Measurements from ENCODE around the gene PTPRN.
"Not testable (repeated sequence)": the region's sequence is repeated elsewhere in the genome, so short reads cannot be mapped to it uniquely, and the experiment has no call there.

PTPRN gene

DNA sequence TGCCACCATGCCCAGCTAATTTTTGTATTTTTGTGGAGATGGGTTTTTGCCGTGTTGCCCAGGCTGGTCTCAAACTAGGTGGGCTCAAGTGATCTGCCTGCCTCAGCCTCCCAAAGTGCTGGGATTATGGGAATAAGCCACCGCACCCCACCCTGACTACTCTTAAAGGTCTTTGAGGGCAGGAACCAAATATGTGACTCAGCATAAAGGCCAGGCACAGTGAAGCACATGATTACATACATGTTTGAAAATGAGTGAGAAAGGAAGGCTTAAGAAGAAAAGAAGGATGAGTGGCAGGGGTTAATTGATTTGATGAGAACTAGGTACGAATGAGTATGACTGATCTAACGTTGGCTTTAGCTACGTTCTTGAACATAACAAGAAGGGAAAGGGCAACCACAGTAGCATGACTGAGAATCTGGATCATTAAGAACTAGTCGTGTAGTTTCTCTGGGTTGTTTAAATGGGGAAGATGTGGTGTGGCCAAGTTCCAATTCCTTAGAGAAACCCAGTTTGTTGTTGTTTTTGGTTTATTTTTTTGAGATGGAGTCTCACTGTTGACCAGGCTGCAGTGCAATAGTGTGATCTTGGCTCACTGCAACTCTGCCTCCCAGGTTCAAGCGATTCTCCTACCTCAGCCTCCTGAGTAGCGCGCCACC lies 16.6 kb upstream of the PTPRN start:
- DNase-seq (ENCODE audit: insufficient read length, low spot score) (no peak), FAIRE-seq (no peak)
- TF ChIP-seq POLR2A (IDR thresholded peaks at IDR 0.05; ENCODE audit: low read depth, low read length) = no peak

DNA sequence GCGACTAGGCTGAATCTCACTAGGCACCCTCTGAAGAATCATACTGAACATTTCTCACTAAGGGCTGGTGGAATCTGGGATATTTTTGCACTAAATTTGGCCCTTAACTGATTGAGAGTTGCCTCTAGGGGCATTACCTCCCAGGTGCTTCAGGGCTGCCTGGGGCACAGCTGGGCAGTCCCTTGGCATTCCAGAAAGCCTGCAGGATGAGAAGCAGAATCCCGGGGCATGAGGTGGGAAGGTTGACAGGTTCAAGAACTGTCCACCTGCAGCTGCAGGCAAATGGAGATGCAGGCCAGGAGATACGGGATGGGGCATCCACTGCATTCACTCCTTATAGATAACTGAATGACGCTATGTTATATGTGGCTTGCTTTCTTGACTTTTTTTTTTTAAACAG lies 15.9 kb upstream of the PTPRN start:
- no peak for TF ChIP-seq POLR2A (IDR thresholded peaks at IDR 0.05; ENCODE audit: low read depth, low read length)
- FAIRE-seq = no peak

DNA sequence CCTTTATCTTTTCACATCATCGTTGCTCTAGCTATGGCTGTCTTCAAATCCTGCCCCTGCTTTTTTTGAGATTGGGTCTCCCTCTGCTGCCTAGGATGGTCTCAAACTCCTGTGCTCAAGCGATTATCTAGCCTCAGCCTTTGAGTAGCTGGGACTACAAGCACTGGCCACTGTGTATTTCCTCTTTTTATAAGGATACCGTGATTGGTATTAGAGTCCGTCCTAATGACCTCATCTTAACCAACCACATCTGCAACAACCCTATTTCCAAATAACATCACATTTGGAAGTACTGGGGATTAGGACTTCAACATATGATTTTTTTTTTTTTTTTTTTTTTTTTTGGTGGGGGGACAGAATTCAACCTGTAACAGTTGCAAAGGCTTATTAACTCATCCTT lies 14.2 kb upstream of the PTPRN start:
- TF ChIP-seq POLR2A (IDR thresholded peaks at IDR 0.05; ENCODE audit: low read depth, low read length) = no peak
- FAIRE-seq (no peak), DNase-seq (ENCODE audit: insufficient read length, low spot score) (no peak)

More for the DNA sequence above, 15.9 kb upstream of the PTPRN start:
- DNase-seq (ENCODE audit: insufficient read length, low spot score) = no peak

DNA sequence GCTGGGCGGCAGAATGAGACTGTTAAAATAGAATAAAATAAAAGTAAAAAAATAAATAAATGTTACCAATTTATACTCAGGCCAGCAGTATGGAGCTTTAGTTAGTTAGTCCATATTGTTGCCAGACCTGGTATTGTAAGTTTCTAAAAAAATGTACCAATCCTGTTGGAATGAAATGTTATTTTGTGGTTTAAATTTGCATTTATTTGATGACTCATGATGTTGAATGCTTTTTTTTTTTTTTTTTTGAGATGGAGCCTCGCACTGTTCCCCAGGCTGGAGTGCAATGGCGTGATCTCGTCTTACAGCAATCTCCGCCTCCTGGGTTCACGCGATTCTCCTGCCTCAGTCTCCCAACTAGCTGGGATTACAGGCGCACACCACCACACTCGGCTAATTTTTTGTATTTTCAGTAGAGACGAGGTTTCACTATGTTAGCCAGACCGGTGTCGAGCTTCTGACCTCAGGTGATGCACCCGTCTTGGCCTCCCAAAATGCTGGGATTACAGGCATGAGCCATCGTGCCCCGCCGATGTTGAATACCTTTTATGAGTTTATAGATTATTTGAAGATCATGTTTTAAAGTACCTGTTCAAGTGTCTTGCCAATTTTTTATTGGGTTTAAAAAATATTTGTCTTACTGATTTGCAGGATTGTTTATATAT lies 5.7 kb upstream of the PTPRN start:
- no peak for FAIRE-seq
- TF ChIP-seq POLR2A (IDR thresholded peaks at IDR 0.05; ENCODE audit: low read depth, low read length) = no peak
- no peak for DNase-seq (ENCODE audit: insufficient read length, low spot score)

DNA sequence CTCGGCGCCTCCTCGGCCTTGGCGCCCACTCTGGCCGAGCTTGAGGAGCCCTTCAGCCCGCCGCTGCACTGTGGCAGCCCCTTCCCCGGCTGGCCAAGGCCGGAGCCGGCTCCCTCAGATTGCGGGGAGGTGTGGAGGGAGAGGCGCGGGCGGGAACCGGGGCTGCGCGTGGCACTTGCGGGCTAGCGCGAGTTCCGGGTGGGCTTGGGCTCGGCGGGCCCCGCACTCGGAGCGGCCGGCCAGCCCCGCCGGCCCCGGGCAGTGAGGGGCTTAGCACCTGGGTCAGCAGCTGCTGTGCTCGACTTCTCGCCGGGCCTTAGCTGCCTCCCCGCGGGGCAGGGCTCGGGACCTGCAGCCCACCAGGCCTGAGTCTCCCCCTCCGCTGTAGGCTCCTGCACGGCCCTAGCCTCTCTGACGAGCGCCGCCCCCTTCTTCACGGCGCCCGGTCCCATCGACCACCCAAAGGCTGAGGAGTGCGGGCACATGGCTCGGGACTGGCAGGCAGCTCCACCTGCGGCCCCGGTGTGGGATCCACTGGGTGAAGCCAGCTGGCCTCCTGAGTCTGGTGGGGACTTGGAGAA lies 3.6 kb upstream of the PTPRN start:
- not testable (repeated sequence) for DNase-seq (ENCODE audit: insufficient read length, low spot score); FAIRE-seq

DNA sequence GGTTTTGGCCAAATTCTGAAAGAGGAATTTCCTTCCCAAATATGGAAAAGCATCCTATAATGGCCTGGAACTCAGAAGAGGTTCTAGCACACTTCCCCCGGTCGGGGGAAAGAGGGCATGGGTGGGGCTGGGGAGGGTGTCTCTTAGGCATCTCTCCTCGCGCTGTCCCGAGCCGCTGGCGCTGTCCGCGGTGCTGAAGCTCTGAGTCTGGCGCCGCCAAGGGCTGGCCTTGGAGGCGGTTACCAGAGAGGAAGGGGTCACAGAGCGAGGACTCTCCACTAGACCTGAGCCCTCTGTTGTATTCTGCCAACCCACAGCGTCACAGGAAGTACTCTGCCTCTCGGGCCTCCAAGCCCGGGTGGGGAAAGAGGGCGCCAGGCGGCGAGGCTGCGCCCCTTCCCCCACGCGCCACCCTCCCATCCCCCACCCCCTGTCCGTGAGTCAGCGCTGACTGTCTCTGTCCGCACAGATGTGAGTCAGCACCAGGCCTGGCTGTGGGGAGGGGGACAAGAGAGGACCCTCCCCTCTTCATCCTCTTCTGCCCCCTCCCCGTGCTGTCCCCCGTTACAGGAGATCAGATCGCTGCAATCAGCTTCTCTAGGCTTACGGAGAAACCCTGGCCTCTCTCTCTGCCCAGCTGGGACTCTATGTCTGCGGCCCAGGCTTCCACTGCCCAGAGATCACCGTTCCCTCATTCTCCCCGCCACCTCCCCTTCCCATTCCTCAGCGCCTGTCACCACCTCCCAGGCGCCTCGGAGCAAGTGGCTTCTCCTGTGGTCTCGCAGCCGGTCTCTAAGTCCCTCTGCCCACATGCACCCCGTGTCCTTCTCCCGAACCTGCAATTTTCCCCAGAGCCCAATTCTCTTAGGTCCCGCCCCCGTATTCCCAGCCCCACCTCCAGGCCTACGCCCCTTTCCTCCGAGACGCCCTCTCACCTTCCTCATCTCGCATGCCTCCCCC lies 779 bp downstream of the PTPRN start:
- DNase-seq (ENCODE audit: insufficient read length, low spot score) = peak; percentile 91
- no peak for FAIRE-seq

DNA sequence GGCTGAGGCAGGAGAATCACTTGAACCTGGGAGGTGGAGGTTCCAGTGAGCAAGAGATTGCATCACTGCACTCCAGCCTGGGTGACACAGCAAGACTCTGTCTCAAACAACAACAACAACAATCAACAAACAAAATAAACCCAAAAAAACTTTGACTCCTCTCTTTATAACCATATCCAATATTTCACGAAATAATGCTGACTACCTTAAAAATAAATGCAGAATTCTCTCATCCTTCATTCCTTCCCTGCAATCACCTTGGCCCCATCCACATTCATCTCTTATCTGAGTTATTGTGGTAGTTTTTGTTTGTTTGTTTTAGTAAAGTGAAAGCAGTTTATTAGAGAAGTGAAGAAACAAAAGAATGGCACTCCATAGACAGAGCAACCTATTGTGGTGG lies 3.2 kb downstream of the PTPRN start:
- no peak for FAIRE-seq

More for the DNA sequence above, 779 bp downstream of the PTPRN start:
- TF ChIP-seq POLR2A (IDR thresholded peaks at IDR 0.05; ENCODE audit: low read depth, low read length) = no peak

DNA sequence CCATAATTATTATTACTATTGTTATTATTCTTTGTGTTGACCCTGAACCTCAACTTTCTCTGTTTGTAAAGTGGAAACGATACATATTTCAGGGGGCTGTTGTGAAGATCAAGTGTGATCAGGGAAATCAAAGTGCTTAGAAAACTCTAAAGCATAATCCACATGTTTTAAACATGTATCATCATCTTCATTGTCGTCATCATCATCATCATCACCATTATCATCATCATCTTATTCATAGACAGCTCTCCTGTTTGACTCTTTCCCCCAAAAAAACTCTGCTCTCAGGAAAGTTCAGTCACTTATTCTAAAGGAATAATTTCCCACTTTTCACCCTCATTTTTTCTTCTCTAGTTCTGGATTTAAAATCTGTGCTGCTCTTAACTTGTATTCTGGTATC lies 5.0 kb downstream of the PTPRN start:
- DNase-seq (ENCODE audit: insufficient read length, low spot score) (no peak), FAIRE-seq (no peak)
- TF ChIP-seq POLR2A (IDR thresholded peaks at IDR 0.05; ENCODE audit: low read depth, low read length) = no peak

More for the DNA sequence above, 3.2 kb downstream of the PTPRN start:
- DNase-seq (ENCODE audit: insufficient read length, low spot score) = no peak
- no peak for TF ChIP-seq POLR2A (IDR thresholded peaks at IDR 0.05; ENCODE audit: low read depth, low read length)

DNA sequence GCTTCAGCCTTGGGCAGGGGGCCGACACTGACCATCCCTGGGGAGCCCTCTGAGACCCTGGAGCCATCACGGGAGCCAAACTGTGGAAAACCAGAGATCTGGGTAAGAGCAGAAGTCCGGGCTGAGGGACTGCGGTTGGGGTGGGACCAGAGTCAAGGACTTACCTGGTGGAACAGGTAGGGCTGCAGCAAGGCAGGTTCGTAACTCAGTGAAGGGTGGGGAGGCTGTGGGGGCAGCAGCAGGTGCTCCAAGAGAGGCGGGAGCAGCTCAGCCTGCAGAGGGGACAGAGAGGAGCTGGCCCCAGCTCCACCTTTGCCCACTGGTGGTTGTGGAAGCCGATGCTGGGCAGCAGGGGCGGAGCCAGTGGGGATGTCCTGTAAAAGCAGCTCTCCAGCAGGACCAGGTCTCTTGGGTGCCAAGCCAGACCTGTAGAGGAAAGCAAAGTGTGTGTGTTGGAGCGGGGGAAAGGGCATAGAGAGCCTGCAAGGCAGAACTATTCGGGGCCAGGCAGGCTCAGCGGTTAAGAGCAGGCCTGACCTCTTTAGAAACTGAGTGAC lies 6.7 kb downstream of the PTPRN start:
- FAIRE-seq (no peak), DNase-seq (ENCODE audit: insufficient read length, low spot score) (no peak)
- no peak for TF ChIP-seq POLR2A (IDR thresholded peaks at IDR 0.05; ENCODE audit: low read depth, low read length)

DNA sequence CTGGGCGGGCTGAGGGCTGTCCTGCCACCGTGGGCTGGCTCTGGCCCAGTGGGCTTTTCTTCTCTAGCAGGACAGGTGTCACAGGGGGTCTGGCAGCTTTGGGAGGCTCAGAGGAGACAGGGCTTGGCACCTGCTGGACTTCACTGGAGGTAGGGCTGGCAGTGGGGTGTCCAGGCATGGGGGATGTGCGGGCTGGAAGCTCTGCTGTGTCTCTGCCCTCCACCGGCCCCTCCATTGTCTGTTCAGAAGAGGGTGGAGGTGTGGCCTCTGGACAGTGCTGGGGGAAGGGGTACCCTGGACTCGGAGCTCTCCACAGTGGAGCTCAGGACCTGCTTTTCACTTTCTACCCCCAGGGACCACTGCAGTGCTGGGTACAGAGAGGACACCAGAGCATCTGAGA lies 9.2 kb downstream of the PTPRN start:
- DNase-seq (ENCODE audit: insufficient read length, low spot score) (no peak), FAIRE-seq (no peak)
- TF ChIP-seq POLR2A (IDR thresholded peaks at IDR 0.05; ENCODE audit: low read depth, low read length) = no peak

DNA sequence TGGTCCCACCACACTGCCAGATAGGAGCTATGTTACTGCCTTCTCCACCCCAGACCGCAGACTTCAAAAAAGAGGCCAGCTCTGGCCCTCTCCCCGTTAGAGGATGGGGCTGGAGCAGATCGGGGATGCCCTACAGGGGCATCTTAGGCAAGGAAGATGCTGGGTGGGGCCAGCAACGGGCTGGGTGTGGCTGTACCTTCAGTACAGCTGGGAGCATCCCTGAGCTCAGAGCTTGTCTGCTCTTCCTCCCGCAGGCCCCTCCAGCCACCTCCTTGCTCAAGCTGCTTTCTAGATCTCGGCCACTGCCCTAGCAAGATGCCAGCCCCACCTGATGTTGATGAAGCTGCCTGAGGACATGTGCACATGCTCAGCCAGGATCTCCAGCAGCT lies 9.8 kb downstream of the PTPRN start:
- no peak for FAIRE-seq
- no peak for DNase-seq (ENCODE audit: insufficient read length, low spot score)
- no peak for TF ChIP-seq POLR2A (IDR thresholded peaks at IDR 0.05; ENCODE audit: low read depth, low read length)

DNA sequence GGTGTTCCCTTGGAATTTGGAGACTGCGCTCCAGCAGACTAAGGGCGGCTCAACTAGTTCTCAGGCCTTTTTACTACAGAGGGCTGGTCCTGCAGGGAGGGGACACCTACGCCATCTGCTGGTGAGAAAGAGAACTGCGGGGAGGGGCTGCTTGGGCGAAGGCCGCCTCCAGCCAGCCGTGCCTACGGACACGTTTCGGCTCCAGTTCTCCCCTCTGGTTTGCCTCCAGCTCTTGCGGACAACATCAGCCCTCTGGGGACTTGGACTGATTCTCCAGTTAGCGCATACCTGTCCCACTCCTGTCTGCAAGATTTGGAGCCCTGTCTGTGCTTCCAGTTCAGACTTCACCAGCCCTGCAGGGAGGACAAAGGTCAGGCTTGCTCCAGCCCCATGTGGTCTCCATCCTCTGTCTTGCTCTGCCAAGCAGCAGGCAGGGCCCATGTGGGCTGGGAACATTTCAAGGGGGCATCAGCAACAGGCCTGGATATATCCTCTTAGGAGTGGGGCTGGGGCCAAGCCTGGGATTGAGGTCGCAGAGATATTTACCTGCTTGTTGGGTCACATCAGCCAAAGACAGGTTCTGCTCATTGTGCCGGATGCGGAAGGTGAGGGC lies 10.3 kb downstream of the PTPRN start:
- FAIRE-seq (no peak), DNase-seq (ENCODE audit: insufficient read length, low spot score) (peak; percentile 87)
- no peak for TF ChIP-seq POLR2A (IDR thresholded peaks at IDR 0.05; ENCODE audit: low read depth, low read length)

DNA sequence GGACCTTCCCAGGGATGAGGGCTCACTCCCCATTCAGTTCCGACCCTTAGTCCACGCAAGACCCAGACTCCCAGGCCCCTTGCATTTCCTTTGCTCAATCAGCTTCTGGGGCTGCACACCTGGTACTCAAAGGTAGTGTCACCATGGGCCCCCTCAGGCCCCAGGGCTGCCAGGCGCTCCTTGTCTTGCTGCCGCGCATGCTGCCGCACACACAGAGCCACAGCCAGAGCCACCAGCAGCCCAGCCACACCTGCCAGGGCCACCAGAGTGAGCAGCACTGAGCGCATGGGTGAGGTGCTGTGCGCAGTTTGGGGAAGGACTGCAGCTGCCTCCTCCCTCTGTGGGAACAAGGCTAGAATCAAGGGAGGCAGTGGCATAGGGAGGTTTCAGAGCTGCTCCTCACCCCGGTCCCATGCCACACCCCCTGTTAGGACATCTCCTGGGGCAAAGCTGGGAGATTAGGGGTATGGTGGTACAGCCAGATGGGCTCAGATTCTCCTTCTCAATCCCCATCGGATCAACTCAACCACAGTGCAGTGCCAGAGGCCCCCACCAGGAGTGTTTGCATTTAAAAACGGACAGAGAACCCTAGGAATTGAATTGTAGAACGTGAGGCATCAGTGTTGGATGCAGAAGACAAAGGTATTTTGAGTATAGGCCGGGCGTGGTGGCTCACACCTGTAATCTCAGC lies 11.3 kb downstream of the PTPRN start:
- TF ChIP-seq POLR2A (IDR thresholded peaks at IDR 0.05; ENCODE audit: low read depth, low read length) = no peak
- FAIRE-seq = no peak

More for the DNA sequence above, 11.3 kb downstream of the PTPRN start:
- DNase-seq (ENCODE audit: insufficient read length, low spot score) = no peak

Measured in H54 (cell line).